Uterus (tissue), 2 donors: ENCODE data around the gene SMARCAL1.

ENCODE experiments used
- POLR2A ChIP-seq, 2 donors: fragments of 450-650 bp; IDR thresholded peaks; one replicate each; pipeline ENCODE4 v1.6.1; 2016; ENCODE audit warnings: antibody characterized with exemption in 2 of 2, mild to moderate bottlenecking in 1 of 2, moderate library complexity in 1 of 2
- TF ChIP-seq, protein P1 (sequence below), 4 experiments: fragments of 200-600 bp in 2 of 4; fragments of 450-650 bp in 2 of 4; sonication (generic) in 2 of 4; IDR thresholded peaks; one replicate each; pipeline ENCODE4 v1.5.1; 2016 to 2019; ENCODE audit warnings: antibody characterized with exemption in 4 of 4, mild to moderate bottlenecking in 2 of 4, moderate library complexity in 1 of 4

DNA sequence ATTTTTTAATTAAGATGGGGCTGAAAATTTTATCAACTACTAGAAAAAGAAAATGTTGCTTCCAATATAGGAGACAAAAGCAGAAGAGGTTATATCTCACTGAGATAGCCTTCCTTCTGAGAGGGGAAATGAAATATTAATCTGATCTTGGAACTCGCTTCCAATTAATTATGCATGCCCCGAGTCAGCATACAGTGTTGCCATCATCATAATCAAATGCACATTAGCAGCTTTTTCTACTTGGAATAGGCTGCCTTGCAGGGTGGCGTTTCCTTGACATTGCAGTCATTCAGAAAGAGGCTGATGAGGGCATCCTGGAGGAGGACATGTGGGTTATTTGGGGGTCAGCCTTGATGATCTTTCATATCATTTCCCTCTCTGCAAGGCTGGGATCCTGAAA is 67.9 kb downstream of the SMARCAL1 start:
- TF ChIP-seq, protein P1, sequence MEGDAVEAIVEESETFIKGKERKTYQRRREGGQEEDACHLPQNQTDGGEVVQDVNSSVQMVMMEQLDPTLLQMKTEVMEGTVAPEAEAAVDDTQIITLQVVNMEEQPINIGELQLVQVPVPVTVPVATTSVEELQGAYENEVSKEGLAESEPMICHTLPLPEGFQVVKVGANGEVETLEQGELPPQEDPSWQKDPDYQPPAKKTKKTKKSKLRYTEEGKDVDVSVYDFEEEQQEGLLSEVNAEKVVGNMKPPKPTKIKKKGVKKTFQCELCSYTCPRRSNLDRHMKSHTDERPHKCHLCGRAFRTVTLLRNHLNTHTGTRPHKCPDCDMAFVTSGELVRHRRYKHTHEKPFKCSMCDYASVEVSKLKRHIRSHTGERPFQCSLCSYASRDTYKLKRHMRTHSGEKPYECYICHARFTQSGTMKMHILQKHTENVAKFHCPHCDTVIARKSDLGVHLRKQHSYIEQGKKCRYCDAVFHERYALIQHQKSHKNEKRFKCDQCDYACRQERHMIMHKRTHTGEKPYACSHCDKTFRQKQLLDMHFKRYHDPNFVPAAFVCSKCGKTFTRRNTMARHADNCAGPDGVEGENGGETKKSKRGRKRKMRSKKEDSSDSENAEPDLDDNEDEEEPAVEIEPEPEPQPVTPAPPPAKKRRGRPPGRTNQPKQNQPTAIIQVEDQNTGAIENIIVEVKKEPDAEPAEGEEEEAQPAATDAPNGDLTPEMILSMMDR (IDR thresholded peaks at IDR 0.05) = no peak
- TF ChIP-seq POLR2A (IDR thresholded peaks at IDR 0.05) = no peak
